GM10248 (cell line): Measurements from ENCODE around the gene SLC19A2.

Experiments used
- CTCF ChIA-PET: fragments of 300-600 bp; sonication (Branson Sonifier 250); formaldehyde crosslinking; extraction: SDS; loops from one replicate; lab custom pipeline; 2021; ENCODE audit warnings: antibody characterized with exemption; lab: Yijun Ruan, JAX
- POLR2A ChIA-PET: fragments of 350-650 bp; sonication (Branson Sonifier 250); formaldehyde crosslinking; extraction: SDS; loops from one replicate; lab custom pipeline; 2020; ENCODE audit warnings: antibody characterized with exemption; lab: Yijun Ruan, JAX
- DNase-seq: peaks from one replicate; pipeline ENCODE4 v3.0.0; 2012; ENCODE audit errors: extremely low spot score
- TF ChIP-seq, protein P1 (sequence below): IDR thresholded peaks from 2 replicates; pipeline ENCODE4 v1.5.1; 2012; ENCODE audit warnings: mild to moderate bottlenecking, low read depth; ENCODE audit errors: extremely low read depth, missing control alignments, control extremely low read depth

Gene SLC19A2

DNA sequence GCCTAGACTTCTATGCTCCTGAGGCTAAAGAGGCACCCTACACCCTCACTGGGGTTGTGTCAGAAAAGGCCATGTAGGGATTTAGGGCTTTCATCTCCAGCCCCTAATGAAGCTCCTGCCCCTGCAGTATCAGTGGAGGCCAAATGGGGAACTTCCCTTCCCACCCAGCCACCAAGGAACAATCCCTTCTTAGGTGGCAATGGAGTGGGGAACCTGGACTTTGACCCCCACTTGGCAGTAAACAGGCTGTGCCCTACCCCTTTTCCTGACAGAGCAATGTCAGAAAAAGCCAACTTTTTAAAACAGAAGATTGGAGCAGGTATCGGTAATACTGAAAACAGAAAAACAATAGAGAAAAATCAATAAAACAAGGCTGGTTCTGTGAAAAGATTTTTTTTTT, 35.5 kb upstream of the SLC19A2 start:
- TF ChIP-seq, protein P1, sequence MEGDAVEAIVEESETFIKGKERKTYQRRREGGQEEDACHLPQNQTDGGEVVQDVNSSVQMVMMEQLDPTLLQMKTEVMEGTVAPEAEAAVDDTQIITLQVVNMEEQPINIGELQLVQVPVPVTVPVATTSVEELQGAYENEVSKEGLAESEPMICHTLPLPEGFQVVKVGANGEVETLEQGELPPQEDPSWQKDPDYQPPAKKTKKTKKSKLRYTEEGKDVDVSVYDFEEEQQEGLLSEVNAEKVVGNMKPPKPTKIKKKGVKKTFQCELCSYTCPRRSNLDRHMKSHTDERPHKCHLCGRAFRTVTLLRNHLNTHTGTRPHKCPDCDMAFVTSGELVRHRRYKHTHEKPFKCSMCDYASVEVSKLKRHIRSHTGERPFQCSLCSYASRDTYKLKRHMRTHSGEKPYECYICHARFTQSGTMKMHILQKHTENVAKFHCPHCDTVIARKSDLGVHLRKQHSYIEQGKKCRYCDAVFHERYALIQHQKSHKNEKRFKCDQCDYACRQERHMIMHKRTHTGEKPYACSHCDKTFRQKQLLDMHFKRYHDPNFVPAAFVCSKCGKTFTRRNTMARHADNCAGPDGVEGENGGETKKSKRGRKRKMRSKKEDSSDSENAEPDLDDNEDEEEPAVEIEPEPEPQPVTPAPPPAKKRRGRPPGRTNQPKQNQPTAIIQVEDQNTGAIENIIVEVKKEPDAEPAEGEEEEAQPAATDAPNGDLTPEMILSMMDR = no peak

DNA sequence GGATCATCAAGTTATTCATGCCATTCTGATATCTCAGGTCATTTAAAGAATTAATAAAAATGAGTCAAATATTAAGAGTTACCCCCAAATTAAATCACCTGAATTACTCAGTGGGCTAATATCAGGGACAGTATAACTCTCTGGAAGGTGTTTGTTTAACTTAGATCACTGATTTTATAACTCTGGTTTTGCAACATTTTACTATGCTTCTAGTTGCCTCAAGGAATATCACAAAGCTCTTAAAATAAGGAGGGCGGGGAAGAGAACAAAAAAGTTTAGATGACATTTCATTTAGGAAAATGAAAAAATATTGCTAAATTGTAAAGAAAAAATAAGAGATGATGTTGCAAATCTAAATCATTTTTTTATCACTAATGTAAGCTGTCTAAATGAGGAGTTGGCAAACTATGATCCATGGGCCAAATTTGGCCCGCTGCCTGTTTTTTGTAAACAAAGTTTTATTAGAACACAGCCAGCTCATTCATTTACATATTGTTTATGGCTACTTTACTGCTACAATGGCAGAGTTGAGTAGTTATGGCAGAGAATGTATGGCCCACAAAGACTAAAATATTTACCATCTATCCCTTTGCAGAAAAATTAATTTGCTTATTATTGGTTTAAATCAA, 31.9 kb upstream of the SLC19A2 start:
- TF ChIP-seq, protein P1 = no peak
- ChIA-PET CTCF (interaction anchor here (0.9 kb wide), 1 partner anchor 910 kb away, joined by 3 read pairs; no protein-coding TSS in a partner anchor), POLR2A (no interaction called here)
- DNase-seq = no peak

More for the DNA sequence above, 35.5 kb upstream of the SLC19A2 start:
- DNase-seq = no peak
- ChIA-PET POLR2A (no interaction called here), CTCF (interaction anchor here (0.7 to 1.0 kb wide), 2 partner anchors 14 to 21 kb away, joined by 3 read pairs; no protein-coding TSS in a partner anchor)

DNA sequence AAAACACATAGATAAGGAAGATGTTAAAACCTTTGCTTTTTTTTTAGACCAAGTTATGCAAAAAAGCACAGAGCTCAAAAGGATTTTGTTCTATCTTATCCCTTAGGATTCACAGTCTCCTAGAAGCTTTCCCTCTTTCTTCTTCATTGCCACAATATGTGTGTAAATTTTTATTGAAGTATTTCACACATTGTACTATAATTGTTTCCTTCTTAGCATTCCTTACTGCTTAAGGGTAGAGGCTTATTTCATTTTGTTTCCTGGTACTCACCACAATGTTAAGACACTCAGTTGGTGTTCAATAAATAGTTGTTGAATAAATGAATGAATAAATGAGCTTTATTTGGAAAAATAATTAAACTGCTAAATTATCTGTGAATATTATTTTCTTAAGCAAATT, 29.9 kb upstream of the SLC19A2 start:
- DNase-seq = no peak
- POLR2A ChIA-PET = no interaction called here
- TF ChIP-seq, protein P1 = no peak
- CTCF ChIA-PET = interaction anchor here (1.4 kb wide), 1 partner anchor 8 kb away, joined by 4 read pairs; no protein-coding TSS in a partner anchor

DNA sequence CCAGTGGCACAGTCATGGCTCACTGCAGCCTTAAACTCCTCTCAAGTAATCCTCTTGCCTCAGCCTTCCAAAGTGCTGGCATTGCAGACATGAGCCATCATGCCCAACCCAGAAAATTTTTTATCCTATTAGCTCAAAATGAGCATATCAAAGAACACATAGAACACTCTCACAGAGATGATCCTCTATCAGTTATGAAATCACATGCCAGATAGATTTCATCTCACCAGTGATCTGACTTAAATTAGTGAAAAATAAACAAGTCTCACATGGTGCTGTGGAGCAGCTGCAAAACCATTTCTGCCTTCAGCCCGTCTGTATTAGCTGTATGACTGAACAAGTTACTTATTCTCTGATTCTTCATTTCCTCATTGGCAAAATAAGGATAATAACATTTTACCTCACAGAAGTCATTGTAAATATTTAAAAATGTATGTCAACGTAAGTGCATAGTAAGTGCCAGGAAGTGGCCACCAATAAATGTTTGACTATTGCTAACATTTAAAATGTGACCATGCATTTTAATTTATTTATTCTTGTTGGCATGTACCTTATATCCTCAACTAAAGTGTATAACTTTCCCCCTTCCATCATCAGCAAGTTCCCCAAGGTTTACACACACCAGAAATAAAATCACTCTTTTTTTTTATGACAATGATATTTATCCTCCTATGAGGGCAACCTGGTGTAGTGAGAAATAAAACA, 29.0 kb upstream of the SLC19A2 start:
- ChIA-PET CTCF (no interaction called here), POLR2A (no interaction called here)

DNA sequence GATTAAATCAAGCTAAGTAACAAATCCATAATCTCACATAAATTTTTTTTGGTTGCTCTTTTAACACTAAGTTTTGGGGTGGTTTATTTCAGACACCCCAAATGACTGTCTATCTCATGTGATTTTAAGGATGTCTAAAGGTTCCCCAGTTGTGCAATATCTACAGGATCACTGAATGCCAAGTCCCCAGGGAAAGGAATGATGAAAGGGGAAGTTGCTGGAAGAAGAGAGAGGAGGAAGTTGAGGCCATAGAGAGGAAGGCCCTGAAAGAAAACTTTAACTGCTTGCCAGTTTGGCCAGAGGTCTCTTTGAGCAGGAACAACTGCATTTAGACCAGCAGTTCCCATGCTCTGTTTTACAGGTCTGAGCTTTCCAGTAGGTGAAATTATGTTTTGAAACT, 27.5 kb upstream of the SLC19A2 start:
- POLR2A ChIA-PET = no interaction called here
- no peak for DNase-seq
- TF ChIP-seq, protein P1 = no peak
- CTCF ChIA-PET = no interaction called here

More for the DNA sequence above, 29.0 kb upstream of the SLC19A2 start:
- TF ChIP-seq, protein P1 = no peak
- no peak for DNase-seq

DNA sequence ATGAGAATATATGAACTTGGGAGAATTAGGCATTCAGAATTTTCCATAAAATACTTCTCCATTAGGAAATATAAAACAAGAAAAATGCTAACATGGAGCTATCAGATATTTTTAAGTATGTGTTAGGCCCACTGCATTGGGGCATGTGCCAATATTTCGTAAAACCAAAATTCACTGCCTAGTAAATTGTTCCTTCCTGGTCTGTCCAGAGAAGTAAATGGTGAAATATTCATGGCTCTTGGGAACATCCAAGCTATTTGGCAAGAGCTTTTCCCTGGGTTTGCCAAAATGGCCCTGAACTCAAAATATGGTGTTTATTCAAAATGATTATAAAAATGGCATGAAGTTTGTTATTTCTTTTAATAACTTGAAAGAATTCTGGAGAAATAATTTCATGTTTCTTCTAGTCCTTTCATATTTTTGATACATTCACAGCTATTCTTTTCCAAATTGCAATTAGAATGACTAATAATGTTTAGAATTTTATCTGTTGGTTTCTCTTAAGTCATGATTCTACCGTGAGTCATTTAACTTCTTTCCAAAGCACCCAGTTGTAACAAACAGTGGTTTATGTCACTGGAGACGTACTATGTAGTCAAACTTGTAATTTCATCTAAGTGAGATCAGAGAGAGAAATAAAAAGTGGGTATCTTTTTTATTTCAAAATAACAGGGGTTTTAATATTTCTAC, 25.7 kb upstream of the SLC19A2 start:
- POLR2A ChIA-PET = no interaction called here
- CTCF ChIA-PET = interaction anchor here (0.8 to 2.0 kb wide), 4 partner anchors 9 to 1168 kb away, joined by 3 to 4 read pairs (median 4); no protein-coding TSS in a partner anchor
- DNase-seq = no peak
- TF ChIP-seq, protein P1 = no peak
